WI38 (cell line): ENCODE data around the gene KCNIP1.

Experiments used
- H3K4me3 ChIP-seq: 2 replicates; pipeline ENCODE4 v1.5.1; 2011; ENCODE audit warnings: low read depth, mild to moderate bottlenecking, control low read depth, low read length
- CTCF ChIP-seq: IDR thresholded peaks from 2 replicates; pipeline ENCODE4 v1.5.1; 2012; ENCODE audit warnings: low read depth, mild to moderate bottlenecking, control low read depth, low read length

Gene KCNIP1

GRCh38 chr5:170694911-170695310 is 191.1 kb downstream of the KCNIP1 start:
- no peak for TF ChIP-seq CTCF

GRCh38 chr5:170697031-170697430 is 193.2 kb downstream of the KCNIP1 start:
- no peak overlapping the region for H3K4me3 ChIP-seq
- TF ChIP-seq CTCF = no peak

More at GRCh38 chr5:170694911-170695310, 191.1 kb downstream of the KCNIP1 start:
- no peak overlapping the region for H3K4me3 ChIP-seq

DNA sequence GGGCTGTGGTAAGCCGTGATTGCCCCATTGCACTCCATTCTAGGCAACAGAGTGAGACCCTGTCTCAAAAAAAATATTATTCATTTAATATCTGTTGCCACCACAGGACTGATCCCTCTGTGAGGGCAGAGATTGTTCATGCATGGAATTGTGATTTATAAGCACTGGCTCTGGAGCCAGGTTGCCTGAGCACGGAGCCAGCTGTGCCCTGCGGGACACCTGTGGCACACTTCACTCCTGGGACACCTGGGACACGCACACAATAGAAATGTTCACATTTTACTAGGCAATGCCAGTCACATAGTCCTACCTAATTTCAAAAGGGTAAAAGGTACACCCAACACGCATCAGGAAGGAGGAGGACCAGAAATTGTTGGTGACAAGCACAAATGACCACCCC is 196.7 kb downstream of the KCNIP1 start:
- no peak overlapping the region for H3K4me3 ChIP-seq
- no peak for TF ChIP-seq CTCF

DNA sequence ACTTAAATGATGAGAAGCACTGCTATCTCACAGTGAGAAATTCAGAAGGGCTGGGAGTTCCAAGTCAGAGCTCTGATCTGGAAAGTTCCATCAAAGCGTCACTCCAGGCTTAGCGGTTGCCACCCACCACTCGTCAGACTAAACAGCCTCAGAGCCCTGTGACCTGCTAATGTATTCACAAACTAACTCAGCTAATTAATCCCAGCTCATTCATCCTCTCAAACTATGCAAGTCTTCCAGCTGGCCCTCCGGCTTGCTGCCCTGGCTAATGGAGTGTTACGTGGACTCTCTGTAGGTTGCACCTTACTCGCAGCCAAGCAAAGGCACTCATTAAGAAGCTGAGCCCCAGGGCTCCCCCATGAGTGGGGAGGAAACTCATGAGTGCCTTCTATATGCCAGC is 197.5 kb downstream of the KCNIP1 start:
- no peak overlapping the region for H3K4me3 ChIP-seq
- TF ChIP-seq CTCF = no peak

DNA sequence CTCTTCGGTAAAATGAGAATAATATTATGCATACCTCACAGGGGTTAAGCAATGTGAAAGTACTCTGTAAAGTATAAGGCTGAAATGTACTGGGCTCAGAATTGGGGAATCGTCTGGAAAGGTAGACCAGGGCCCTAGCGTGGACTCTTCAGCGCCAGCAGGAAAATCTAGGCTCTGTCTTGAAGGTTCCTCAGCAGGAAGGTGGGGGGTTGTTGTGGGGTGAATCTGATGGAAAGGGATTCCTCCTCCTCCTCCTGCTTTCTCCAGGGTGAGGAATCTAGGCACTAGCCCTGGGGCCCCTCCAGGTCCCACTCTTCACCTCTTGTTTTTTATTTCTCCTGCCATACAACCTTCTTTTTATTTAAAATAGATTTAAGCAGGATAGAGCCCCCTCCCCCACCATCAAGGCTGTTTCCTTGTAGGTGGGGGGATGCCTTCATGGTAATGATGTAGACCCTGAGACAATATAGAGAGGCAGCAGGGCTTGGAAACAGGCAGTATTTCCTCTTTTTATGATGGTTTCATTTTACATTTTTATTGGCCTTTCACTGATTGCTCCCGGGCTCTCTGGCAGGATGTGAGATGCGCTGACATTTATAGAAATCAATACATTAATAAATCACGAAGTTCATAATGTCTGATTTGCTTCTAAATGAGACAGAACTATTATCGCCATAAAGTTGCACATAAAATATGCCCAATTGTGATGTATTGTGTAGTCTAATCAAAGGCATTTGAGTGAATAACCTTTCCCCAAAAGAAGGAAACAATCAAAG is 200.8 kb downstream of the KCNIP1 start:
- H3K4me3 ChIP-seq = no peak overlapping the region
- no peak for TF ChIP-seq CTCF

DNA sequence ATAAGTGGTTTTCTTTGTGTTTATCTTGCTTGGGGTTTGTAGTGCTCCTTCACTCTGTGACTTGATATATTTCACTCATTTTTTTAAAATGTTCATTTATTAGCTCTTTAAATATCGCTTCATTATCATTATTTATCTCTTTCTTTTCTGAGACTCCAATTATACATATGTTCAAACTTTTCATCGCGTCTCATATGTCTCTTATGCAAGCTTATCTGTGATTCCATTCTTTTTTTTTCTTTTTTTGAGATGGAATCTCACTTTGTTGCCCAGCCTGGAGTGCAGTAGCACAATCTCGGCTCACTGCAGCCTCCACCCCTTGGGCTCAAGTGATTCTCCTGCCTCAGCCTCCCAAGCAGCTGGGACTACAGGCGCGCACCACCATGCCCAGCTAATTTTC is 205.8 kb downstream of the KCNIP1 start:
- H3K4me3 ChIP-seq = no peak overlapping the region
- TF ChIP-seq CTCF = no peak

- no peak for TF ChIP-seq CTCF
- H3K4me3 ChIP-seq = no peak overlapping the region
These were observed 207.5 kb downstream of the KCNIP1 start for GRCh38 chr5:170711300-170711699.
